HepG2 (cell line): ENCODE data around the gene INPP5E. TPM values are rescaled to one million over a fixed set of nuclear protein-coding genes. Genes with fewer than 3 reads are reported as not detected.

Experiments used
- NRL ChIP-seq: sonication (generic); formaldehyde crosslinking; IDR thresholded peaks from 2 replicates; pipeline ENCODE4 v1.5.0; 2020; ENCODE audit warnings: missing genetic modification reagents, mild to moderate bottlenecking, moderate library complexity, borderline replicate concordance
- PHB2 ChIP-seq: fragments of 450-650 bp; IDR thresholded peaks from 2 replicates; pipeline ENCODE4 v1.6.1; 2018; ENCODE audit not compliant: partially characterized antibody
- SP1 ChIP-seq, 2 experiments: fragments of 450-650 bp in 1 of 2; sonication (generic) in 1 of 2; formaldehyde crosslinking in 1 of 2; IDR thresholded peaks; 2 replicates each; pipeline versions ENCODE4 v1.4.0 to v1.6.1; 2016 to 2020; ENCODE audit warnings: missing genetic modification reagents in 1 of 2
- U2AF2 ChIP-seq: fragments of 200-400 bp; formaldehyde crosslinking; IDR thresholded peaks from 2 replicates; pipeline ENCODE4 v1.6.1; 2017; ENCODE audit warnings: low read depth, mild to moderate bottlenecking, low read length
- ZNF337 ChIP-seq: sonication (generic); formaldehyde crosslinking; IDR thresholded peaks from 2 replicates; pipeline ENCODE4 v1.5.1; 2020; ENCODE audit warnings: missing genetic modification reagents, low read depth, mild to moderate bottlenecking, borderline replicate concordance
- ZNF562 ChIP-seq: sonication (generic); formaldehyde crosslinking; IDR thresholded peaks from 2 replicates; pipeline ENCODE4 v1.8.0; 2022; ENCODE audit warnings: missing genetic modification reagents, borderline replicate concordance
- ZNF572 ChIP-seq: sonication (generic); formaldehyde crosslinking; IDR thresholded peaks from 2 replicates; pipeline ENCODE4 v1.5.1; 2020; ENCODE audit warnings: mild to moderate bottlenecking, missing genetic modification reagents
- polyA plus RNA-seq, 8 experiments: library from polyadenylated mRNA; depleted of rRNA in 3 of 8; stranded (reverse) in 7 of 8; unstranded in 1 of 8; fragments of >200 nt; fragmentation: Illumina TruSeq in 4 of 8; extraction: Trizol in 4 of 8; gene quantifications; 2 replicates each; pipeline versions ENCODE4 v1.2.1 to v1.2.3, GENCODE V29; 2011 to 2016; ENCODE audit warnings: low read depth in 4 of 8, missing spikeins in 1 of 8, mixed read lengths in 1 of 8; ENCODE audit not compliant: insufficient read depth in 1 of 8
- total RNA-seq, 5 experiments: library from RNA; depleted of rRNA; stranded (reverse); fragments of >200 nt; fragmentation: Illumina TruSeq; extraction: Trizol; gene quantifications; 2 replicates each; pipeline ENCODE4 v1.2.3, GENCODE V29; 2016; ENCODE audit warnings: low read depth in 1 of 5
- TF ChIP-seq, protein P1 (sequence below): sonication (generic); formaldehyde crosslinking; IDR thresholded peaks from 2 replicates; pipeline ENCODE4 v1.5.0; 2020; ENCODE audit warnings: missing genetic modification reagents
- TF ChIP-seq, protein P2 (sequence below): IDR thresholded peaks from 2 replicates; pipeline ENCODE4 v1.6.1; 2016; ENCODE audit warnings: missing genetic modification reagents, missing compliant biosample characterization
- TF ChIP-seq, protein P3 (sequence below), 2 experiments: sonication (generic) in 1 of 2; formaldehyde crosslinking in 1 of 2; IDR thresholded peaks; 2 replicates each; pipeline versions ENCODE4 v1.6.1 to v1.9.0; 2014 to 2022; ENCODE audit warnings: antibody characterized with exemption in 1 of 2, borderline replicate concordance in 1 of 2, inconsistent platforms in 1 of 2, low read depth in 1 of 2, missing genetic modification reagents in 1 of 2
- TF ChIP-seq, protein P4 (sequence below): sonication (generic); formaldehyde crosslinking; IDR thresholded peaks from one replicate; pipeline ENCODE4 v1.5.1; 2020; ENCODE audit warnings: mild to moderate bottlenecking, missing genetic modification reagents; ENCODE audit errors: not compliant biosample characterization

Gene INPP5E
- total and polyA plus RNA-seq, 2 of the 13 experiments (the other 11 are each of a cell fraction or from before 2014, with no cell fraction given): 5.5 TPM

DNA sequence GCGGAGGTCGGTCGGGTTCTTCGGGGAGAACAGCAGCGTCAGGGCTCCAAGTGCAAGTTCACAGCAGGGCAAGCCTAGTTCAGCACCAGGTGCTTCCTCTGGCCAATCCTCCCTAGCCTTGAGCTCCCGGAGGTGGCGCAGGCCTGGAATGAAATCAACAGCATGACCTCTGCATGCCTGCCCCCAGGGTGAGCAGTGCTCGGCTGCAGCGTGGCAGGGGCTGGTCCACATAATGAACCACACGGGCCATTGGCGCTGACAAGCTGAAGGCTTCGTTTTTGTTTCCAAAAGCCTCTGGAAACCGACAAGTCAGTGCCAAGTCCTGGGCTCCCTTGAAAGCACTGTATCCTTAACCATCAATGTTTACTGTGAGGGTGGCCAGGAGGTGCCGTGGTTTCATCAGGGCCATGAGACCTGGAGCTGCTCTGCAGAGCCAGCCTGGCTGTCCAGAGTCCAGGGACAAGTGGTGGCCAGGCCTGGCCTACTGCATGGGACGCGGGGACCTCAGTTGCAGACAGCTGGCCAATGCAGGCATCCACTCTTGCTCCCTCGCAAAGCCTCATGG is 2.1 kb upstream of the INPP5E start (continued):
- TF ChIP-seq ZNF337 (CRISPR knock-in tag) (no peak), U2AF2 (no peak), PHB2 (no peak), NRL (no peak; the same call in 1 of the 2 replicates), ZNF572 (no peak), SP1 (IDR thresholded peaks at IDR 0.05) (no peak), SP1 (CRISPR knock-in tag; IDR thresholded peaks at IDR 0.05) (no peak), ZNF562 (CRISPR knock-in tag) (no peak)
- TF ChIP-seq, protein P1, sequence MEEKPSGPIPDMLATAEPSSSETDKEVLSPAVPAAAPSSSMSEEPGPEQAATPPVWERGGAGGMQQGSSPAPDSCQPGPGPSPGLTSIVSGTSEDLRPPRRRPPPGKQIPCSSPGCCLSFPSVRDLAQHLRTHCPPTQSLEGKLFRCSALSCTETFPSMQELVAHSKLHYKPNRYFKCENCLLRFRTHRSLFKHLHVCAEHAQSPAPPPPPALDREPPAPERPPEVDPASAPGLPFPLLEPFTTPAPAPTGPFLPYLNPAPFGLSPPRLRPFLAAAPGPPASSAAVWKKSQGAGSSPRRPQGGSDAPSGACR (CRISPR knock-in tag): 0 out of 2 replicates have a peak, but pooled peaks have one; percentile 19
- TF ChIP-seq, protein P2, sequence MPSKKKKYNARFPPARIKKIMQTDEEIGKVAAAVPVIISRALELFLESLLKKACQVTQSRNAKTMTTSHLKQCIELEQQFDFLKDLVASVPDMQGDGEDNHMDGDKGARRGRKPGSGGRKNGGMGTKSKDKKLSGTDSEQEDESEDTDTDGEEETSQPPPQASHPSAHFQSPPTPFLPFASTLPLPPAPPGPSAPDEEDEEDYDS: no peak
- TF ChIP-seq, protein P3, sequence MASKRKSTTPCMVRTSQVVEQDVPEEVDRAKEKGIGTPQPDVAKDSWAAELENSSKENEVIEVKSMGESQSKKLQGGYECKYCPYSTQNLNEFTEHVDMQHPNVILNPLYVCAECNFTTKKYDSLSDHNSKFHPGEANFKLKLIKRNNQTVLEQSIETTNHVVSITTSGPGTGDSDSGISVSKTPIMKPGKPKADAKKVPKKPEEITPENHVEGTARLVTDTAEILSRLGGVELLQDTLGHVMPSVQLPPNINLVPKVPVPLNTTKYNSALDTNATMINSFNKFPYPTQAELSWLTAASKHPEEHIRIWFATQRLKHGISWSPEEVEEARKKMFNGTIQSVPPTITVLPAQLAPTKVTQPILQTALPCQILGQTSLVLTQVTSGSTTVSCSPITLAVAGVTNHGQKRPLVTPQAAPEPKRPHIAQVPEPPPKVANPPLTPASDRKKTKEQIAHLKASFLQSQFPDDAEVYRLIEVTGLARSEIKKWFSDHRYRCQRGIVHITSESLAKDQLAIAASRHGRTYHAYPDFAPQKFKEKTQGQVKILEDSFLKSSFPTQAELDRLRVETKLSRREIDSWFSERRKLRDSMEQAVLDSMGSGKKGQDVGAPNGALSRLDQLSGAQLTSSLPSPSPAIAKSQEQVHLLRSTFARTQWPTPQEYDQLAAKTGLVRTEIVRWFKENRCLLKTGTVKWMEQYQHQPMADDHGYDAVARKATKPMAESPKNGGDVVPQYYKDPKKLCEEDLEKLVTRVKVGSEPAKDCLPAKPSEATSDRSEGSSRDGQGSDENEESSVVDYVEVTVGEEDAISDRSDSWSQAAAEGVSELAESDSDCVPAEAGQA (IDR thresholded peaks at IDR 0.05; ENCODE audit: low read depth): no peak
- TF ChIP-seq, protein P3 (CRISPR knock-in tag; IDR thresholded peaks at IDR 0.05; ENCODE audit: borderline replicate concordance): no peak
- TF ChIP-seq, protein P4, sequence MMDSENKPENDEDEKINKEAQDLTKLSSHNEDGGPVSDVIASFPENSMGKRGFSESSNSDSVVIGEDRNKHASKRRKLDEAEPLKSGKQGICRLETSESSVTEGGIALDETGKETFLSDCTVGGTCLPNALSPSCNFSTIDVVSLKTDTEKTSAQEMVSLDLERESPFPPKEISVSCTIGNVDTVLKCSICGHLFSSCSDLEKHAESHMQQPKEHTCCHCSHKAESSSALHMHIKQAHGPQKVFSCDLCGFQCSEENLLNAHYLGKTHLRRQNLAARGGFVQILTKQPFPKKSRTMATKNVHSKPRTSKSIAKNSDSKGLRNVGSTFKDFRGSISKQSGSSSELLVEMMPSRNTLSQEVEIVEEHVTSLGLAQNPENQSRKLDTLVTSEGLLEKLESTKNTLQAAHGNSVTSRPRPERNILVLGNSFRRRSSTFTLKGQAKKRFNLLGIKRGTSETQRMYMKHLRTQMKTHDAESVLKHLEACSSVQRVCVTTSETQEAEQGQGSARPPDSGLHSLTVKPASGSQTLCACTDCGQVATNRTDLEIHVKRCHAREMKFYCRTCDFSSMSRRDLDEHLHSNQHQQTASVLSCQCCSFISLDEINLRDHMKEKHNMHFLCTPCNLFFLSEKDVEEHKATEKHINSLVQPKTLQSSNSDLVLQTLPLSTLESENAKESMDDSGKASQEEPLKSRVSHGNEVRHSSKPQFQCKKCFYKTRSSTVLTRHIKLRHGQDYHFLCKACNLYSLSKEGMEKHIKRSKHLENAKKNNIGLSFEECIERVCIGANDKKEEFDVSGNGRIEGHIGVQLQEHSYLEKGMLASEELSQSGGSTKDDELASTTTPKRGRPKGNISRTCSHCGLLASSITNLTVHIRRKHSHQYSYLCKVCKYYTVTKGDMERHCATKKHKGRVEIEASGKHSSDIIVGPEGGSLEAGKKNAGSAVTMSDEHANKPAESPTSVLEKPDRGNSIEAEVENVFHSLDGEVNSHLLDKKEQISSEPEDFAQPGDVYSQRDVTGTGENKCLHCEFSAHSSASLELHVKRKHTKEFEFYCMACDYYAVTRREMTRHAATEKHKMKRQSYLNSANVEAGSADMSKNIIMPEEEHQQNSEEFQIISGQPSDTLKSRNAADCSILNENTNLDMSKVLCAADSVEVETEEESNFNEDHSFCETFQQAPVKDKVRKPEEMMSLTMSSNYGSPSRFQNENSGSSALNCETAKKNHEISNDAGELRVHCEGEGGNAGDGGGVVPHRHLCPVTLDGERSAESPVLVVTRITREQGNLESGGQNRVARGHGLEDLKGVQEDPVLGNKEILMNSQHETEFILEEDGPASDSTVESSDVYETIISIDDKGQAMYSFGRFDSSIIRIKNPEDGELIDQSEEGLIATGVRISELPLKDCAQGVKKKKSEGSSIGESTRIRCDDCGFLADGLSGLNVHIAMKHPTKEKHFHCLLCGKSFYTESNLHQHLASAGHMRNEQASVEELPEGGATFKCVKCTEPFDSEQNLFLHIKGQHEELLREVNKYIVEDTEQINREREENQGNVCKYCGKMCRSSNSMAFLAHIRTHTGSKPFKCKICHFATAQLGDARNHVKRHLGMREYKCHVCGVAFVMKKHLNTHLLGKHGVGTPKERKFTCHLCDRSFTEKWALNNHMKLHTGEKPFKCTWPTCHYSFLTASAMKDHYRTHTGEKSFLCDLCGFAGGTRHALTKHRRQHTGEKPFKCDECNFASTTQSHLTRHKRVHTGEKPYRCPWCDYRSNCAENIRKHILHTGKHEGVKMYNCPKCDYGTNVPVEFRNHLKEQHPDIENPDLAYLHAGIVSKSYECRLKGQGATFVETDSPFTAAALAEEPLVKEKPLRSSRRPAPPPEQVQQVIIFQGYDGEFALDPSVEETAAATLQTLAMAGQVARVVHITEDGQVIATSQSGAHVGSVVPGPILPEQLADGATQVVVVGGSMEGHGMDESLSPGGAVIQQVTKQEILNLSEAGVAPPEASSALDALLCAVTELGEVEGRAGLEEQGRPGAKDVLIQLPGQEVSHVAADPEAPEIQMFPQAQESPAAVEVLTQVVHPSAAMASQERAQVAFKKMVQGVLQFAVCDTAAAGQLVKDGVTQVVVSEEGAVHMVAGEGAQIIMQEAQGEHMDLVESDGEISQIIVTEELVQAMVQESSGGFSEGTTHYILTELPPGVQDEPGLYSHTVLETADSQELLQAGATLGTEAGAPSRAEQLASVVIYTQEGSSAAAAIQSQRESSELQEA (CRISPR knock-in tag): peak; percentile 38
